HepG2 (cell line): ENCODE measurements around the gene DDRGK1. TPM values are rescaled to one million over a fixed set of nuclear protein-coding genes. Genes with fewer than 3 reads are reported as not detected.
A peak's percentile ranks its signal among the peaks of the same experiment; 100 is the strongest.

Experiments used
- CENPT ChIP-seq: sonication (generic); formaldehyde crosslinking; IDR thresholded peaks from 2 replicates; pipeline ENCODE4 v1.8.0; 2022; ENCODE audit warnings: low read depth, mild to moderate bottlenecking, moderate library complexity, missing genetic modification reagents
- EHMT2 ChIP-seq: fragments of 200-600 bp; sonication (generic); IDR thresholded peaks from 2 replicates; pipeline ENCODE4 v1.7.0; 2017; ENCODE audit warnings: antibody characterized with exemption, low read depth, low read length, borderline replicate concordance
- GLI4 ChIP-seq: sonication (generic); formaldehyde crosslinking; IDR thresholded peaks from 2 replicates; pipeline ENCODE4 v1.5.1; 2020; ENCODE audit warnings: missing genetic modification reagents, mild to moderate bottlenecking, moderate library complexity, borderline replicate concordance
- GPN1 ChIP-seq: sonication (generic); formaldehyde crosslinking; IDR thresholded peaks from 2 replicates; pipeline ENCODE4 v1.5.1; 2020; ENCODE audit warnings: missing genetic modification reagents, borderline replicate concordance
- HNF4A ChIP-seq: sonication (generic); formaldehyde crosslinking; IDR thresholded peaks from 2 replicates; pipeline ENCODE4 v1.4.0; 2020; ENCODE audit warnings: missing genetic modification reagents
- HNRNPUL1 ChIP-seq: fragments of 200-400 bp; formaldehyde crosslinking; IDR thresholded peaks from 2 replicates; pipeline ENCODE4 v1.6.1; 2017; ENCODE audit warnings: low read depth, mild to moderate bottlenecking, low read length, moderate library complexity
- MAZ ChIP-seq, 2 experiments: sonication (generic) in 1 of 2; formaldehyde crosslinking in 1 of 2; IDR thresholded peaks; 2 replicates each; pipeline versions ENCODE4 v1.5.0 to v1.6.1; 2012 to 2020; ENCODE audit warnings: low read depth in 2 of 2, mild to moderate bottlenecking in 2 of 2, borderline replicate concordance in 1 of 2, improper control_type of control experiment in 1 of 2, low read length in 1 of 2, missing genetic modification reagents in 1 of 2, moderate library complexity in 1 of 2
- POLR2G ChIP-seq: fragments of 200-400 bp; formaldehyde crosslinking; IDR thresholded peaks from 2 replicates; pipeline ENCODE4 v1.6.1; 2018; ENCODE audit warnings: mild to moderate bottlenecking, low read depth, low read length, moderate library complexity
- SP4 ChIP-seq: sonication (generic); formaldehyde crosslinking; IDR thresholded peaks from 2 replicates; pipeline ENCODE4 v1.8.1; 2023; ENCODE audit warnings: mild to moderate bottlenecking, missing genetic modification reagents
- ZMAT3 ChIP-seq: sonication (generic); formaldehyde crosslinking; conservative IDR thresholded peaks from 2 replicates; pipeline ENCODE4 v1.7.0; 2021; ENCODE audit warnings: missing genetic modification reagents
- ZNF292 ChIP-seq: sonication (generic); formaldehyde crosslinking; IDR thresholded peaks from 2 replicates; pipeline ENCODE4 v1.8.1; 2022; ENCODE audit warnings: mild to moderate bottlenecking, low read depth, missing genetic modification reagents, borderline replicate concordance
- ZNF329 ChIP-seq: sonication (generic); formaldehyde crosslinking; IDR thresholded peaks from 2 replicates; pipeline ENCODE4 v1.9.0; 2021; ENCODE audit warnings: low read depth, mild to moderate bottlenecking, missing genetic modification reagents
- ZNF567 ChIP-seq: sonication (generic); formaldehyde crosslinking; IDR thresholded peaks from 2 replicates; pipeline ENCODE4 v1.8.1; 2023; ENCODE audit warnings: mild to moderate bottlenecking, missing genetic modification reagents, borderline replicate concordance
- ZNF879 ChIP-seq: sonication (generic); formaldehyde crosslinking; IDR thresholded peaks from 2 replicates; pipeline ENCODE4 v1.8.1; 2023; ENCODE audit warnings: missing genetic modification reagents
- polyA plus RNA-seq, 8 experiments: library from polyadenylated mRNA; depleted of rRNA in 3 of 8; stranded (reverse) in 7 of 8; unstranded in 1 of 8; fragments of >200 nt; fragmentation: Illumina TruSeq in 4 of 8; extraction: Trizol in 4 of 8; gene quantifications; 2 replicates each; pipeline versions ENCODE4 v1.2.1 to v1.2.3, GENCODE V29; 2011 to 2016; ENCODE audit warnings: low read depth in 4 of 8, missing spikeins in 1 of 8, mixed read lengths in 1 of 8; ENCODE audit not compliant: insufficient read depth in 1 of 8
- total RNA-seq, 5 experiments: library from RNA; depleted of rRNA; stranded (reverse); fragments of >200 nt; fragmentation: Illumina TruSeq; extraction: Trizol; gene quantifications; 2 replicates each; pipeline ENCODE4 v1.2.3, GENCODE V29; 2016; ENCODE audit warnings: low read depth in 1 of 5
- TF ChIP-seq, protein P1 (sequence below): sonication (generic); formaldehyde crosslinking; IDR thresholded peaks from 2 replicates; pipeline ENCODE4 v1.4.0; 2020; ENCODE audit warnings: missing genetic modification reagents, mild to moderate bottlenecking, borderline replicate concordance
- TF ChIP-seq, protein P2 (sequence below): sonication (generic); formaldehyde crosslinking; IDR thresholded peaks from 2 replicates; pipeline ENCODE4 v1.5.1; 2020; ENCODE audit warnings: missing genetic modification reagents, mild to moderate bottlenecking, borderline replicate concordance
- TF ChIP-seq, protein P3 (sequence below): sonication (generic); formaldehyde crosslinking; IDR thresholded peaks from 2 replicates; pipeline ENCODE4 v1.4.0; 2020; ENCODE audit warnings: mild to moderate bottlenecking, missing genetic modification reagents
- TF ChIP-seq, protein P4 (sequence below): sonication (generic); formaldehyde crosslinking; IDR thresholded peaks from 2 replicates; pipeline ENCODE4 v1.8.0; 2022; ENCODE audit warnings: missing genetic modification reagents, mild to moderate bottlenecking, inconsistent platforms, borderline replicate concordance
- TF ChIP-seq, protein P5 (sequence below): sonication (generic); formaldehyde crosslinking; IDR thresholded peaks from 2 replicates; pipeline ENCODE4 v1.8.0; 2022; ENCODE audit warnings: mild to moderate bottlenecking, missing genetic modification reagents

Gene DDRGK1
- total and polyA plus RNA-seq, 2 of the 13 experiments (the other 11 are each of a cell fraction or from before 2014, with no cell fraction given) = 96.7 to 149 TPM

DNA sequence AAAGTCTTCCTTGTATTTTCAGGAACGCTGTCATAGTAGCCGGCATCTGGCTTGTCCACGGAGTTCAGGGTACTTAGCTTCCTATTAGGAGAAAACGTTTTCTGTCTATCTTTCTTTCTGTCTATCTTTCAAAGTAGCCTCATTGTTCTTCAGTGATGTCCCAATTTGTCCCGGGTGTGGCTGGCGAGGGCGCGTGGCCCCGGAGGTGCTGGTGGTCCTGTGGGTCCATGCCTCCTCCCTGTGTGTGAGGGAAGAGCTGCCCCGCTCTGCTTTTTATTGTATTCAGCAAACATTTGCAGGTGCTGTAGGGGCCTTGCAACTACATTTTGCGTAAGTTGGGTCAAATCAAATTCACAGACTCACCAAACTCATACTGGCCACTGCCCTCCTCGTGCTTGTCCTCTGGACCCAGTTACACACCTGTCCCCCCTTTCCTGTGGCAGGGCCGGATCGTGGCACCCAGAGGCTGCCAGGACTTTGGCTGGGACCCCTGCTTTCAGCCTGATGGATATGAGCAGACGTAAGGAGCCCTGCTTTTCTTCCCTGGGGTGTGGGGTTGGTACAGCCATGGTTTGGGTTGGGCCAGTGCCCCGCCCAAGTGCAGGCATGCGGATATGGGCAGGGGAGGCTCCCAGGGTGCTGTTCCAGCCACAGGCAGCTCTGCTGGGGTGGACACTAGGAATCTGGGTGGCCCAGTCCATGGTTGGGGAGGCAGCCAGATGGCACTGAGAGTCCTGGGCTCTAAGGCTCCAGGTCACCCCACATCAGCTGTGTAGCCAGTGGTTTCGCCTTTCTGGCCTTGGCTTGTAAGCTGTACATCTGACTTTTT, 17.1 kb upstream of the DDRGK1 start (continued):
- TF ChIP-seq, protein P1, sequence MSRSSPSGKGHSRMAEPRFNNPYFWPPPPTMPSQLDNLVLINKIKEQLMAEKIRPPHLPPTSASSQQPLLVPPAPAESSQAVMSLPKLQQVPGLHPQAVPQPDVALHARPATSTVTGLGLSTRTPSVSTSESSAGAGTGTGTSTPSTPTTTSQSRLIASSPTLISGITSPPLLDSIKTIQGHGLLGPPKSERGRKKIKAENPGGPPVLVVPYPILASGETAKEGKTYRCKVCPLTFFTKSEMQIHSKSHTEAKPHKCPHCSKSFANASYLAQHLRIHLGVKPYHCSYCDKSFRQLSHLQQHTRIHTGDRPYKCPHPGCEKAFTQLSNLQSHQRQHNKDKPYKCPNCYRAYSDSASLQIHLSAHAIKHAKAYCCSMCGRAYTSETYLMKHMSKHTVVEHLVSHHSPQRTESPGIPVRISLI = 0 out of 2 replicates have a peak, but pooled peaks have one; percentile 29
- TF ChIP-seq POLR2G (0 out of 2 replicates have a peak, but pooled peaks have one; percentile 34), EHMT2 (no peak), SP4 (no peak; the same call in 1 of the 2 replicates), HNRNPUL1 (no peak), ZMAT3 (CRISPR knock-in tag) (0 out of 2 replicates have a peak, but pooled peaks have one; percentile 5), ZNF292 (CRISPR knock-in tag) (no peak), ZNF329 (CRISPR knock-in tag) (no peak), ZNF567 (0 out of 2 replicates have a peak, but pooled peaks have one; percentile 14), ZNF879 (CRISPR knock-in tag) (0 out of 2 replicates have a peak, but pooled peaks have one; percentile 6), GLI4 (0 out of 2 replicates have a peak, but pooled peaks have one; percentile 74), CENPT (CRISPR knock-in tag) (no peak), HNF4A (CRISPR knock-in tag) (no peak), MAZ (IDR thresholded peaks at IDR 0.05; ENCODE audit: borderline replicate concordance, low read depth, low read length) (no peak), MAZ (CRISPR knock-in tag; IDR thresholded peaks at IDR 0.05; ENCODE audit: low read depth) (no peak), GPN1 (CRISPR knock-in tag) (no peak)
- TF ChIP-seq, protein P2, sequence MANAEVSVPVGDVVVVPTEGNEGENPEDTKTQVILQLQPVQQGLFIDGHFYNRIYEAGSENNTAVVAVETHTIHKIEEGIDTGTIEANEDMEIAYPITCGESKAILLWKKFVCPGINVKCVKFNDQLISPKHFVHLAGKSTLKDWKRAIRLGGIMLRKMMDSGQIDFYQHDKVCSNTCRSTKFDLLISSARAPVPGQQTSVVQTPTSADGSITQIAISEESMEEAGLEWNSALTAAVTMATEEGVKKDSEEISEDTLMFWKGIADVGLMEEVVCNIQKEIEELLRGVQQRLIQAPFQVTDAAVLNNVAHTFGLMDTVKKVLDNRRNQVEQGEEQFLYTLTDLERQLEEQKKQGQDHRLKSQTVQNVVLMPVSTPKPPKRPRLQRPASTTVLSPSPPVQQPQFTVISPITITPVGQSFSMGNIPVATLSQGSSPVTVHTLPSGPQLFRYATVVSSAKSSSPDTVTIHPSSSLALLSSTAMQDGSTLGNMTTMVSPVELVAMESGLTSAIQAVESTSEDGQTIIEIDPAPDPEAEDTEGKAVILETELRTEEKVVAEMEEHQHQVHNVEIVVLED (CRISPR knock-in tag) = 0 out of 2 replicates have a peak, but pooled peaks have one; percentile 45
- TF ChIP-seq, protein P3, sequence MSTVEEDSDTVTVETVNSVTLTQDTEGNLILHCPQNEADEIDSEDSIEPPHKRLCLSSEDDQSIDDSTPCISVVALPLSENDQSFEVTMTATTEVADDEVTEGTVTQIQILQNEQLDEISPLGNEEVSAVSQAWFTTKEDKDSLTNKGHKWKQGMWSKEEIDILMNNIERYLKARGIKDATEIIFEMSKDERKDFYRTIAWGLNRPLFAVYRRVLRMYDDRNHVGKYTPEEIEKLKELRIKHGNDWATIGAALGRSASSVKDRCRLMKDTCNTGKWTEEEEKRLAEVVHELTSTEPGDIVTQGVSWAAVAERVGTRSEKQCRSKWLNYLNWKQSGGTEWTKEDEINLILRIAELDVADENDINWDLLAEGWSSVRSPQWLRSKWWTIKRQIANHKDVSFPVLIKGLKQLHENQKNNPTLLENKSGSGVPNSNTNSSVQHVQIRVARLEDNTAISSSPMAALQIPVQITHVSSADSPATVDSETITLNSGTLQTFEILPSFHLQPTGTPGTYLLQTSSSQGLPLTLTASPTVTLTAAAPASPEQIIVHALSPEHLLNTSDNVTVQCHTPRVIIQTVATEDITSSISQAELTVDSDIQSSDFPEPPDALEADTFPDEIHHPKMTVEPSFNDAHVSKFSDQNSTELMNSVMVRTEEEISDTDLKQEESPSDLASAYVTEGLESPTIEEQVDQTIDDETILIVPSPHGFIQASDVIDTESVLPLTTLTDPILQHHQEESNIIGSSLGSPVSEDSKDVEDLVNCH = no peak
- TF ChIP-seq, protein P4, sequence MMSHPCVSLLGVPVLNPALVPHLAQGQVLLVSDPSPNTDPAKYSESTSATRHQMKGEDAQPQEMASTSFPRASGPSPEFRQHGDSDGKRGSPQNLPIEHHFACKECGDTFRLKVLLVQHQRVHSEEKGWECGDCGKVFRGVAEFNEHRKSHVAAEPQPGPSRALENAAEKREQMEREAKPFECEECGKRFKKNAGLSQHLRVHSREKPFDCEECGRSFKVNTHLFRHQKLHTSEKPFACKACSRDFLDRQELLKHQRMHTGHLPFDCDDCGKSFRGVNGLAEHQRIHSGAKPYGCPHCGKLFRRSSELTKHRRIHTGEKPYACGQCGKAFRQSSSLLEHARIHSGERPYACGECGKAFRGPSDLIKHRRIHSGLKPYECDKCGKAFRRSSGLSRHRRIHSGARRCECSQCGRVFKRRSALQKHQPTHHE (CRISPR knock-in tag) = no peak
- TF ChIP-seq, protein P5, sequence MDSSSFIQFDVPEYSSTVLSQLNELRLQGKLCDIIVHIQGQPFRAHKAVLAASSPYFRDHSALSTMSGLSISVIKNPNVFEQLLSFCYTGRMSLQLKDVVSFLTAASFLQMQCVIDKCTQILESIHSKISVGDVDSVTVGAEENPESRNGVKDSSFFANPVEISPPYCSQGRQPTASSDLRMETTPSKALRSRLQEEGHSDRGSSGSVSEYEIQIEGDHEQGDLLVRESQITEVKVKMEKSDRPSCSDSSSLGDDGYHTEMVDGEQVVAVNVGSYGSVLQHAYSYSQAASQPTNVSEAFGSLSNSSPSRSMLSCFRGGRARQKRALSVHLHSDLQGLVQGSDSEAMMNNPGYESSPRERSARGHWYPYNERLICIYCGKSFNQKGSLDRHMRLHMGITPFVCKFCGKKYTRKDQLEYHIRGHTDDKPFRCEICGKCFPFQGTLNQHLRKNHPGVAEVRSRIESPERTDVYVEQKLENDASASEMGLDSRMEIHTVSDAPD (CRISPR knock-in tag) = no peak
